H1 (cell line): ENCODE results near the gene GLMP. TPM values are rescaled to one million over a fixed set of nuclear protein-coding genes. Genes with fewer than 3 reads are reported as not detected.

Experiments used
- CTCF ChIA-PET: fragments of 300-600 bp; sonication (Branson Sonifier 250); formaldehyde crosslinking; loops from one replicate; lab custom pipeline; 2021; ENCODE audit not compliant: partially characterized antibody; lab: Charles Lee
- POLR2A ChIA-PET: fragments of 300-600 bp; sonication (Branson Sonifier 250); formaldehyde crosslinking; loops from one replicate; lab custom pipeline; 2021; ENCODE audit warnings: inconsistent platforms; ENCODE audit not compliant: partially characterized antibody; lab: Charles Lee
- DNase-seq, 2 experiments: peaks; one replicate each; pipeline versions ENCODE4 v3.0.0 to v3.0.0-alpha.2; 2010 to 2022; ENCODE audit warnings: low spot score in 2 of 2, low read depth in 1 of 2, mixed read lengths in 1 of 2
- FAIRE-seq: peaks from 2 replicates; lab custom pipeline; 2011; peaks lifted over from hg19 to GRCh38; lab: Jason Lieb, UNC
- H2AFZ ChIP-seq: 2 replicates; pipeline ENCODE4 v1.8.1; 2012; ENCODE audit warnings: low read length, inconsistent platforms
- H2AK5ac ChIP-seq: 2 replicates; pipeline ENCODE4 v1.6.1; 2013; ENCODE audit warnings: low read depth, low read length
- H2BK120ac ChIP-seq: replicated peaks from 2 replicates; pipeline ENCODE3; 2013; ENCODE audit warnings: low read depth, low read length, inconsistent platforms
- H2BK12ac ChIP-seq: 2 replicates; pipeline ENCODE4 v1.6.1; 2013; ENCODE audit warnings: low read depth, low read length
- H2BK15ac ChIP-seq: 2 replicates; pipeline ENCODE4 v1.6.1; 2013; ENCODE audit warnings: low read length
- H2BK20ac ChIP-seq: 2 replicates; pipeline ENCODE4 v1.6.1; 2013; ENCODE audit warnings: low read length
- H2BK5ac ChIP-seq: 2 replicates; pipeline ENCODE4 v1.6.1; 2013; ENCODE audit warnings: low read depth, low read length
- H3K14ac ChIP-seq: 2 replicates; pipeline ENCODE4 v1.6.1; 2013; ENCODE audit warnings: inconsistent platforms; ENCODE audit not compliant: insufficient read length
- H3K18ac ChIP-seq: 2 replicates; pipeline ENCODE4 v1.6.1; 2013; ENCODE audit warnings: low read length; ENCODE audit errors: extremely low read depth
- H3K23ac ChIP-seq: 2 replicates; pipeline ENCODE4 v1.6.1; 2013; ENCODE audit warnings: inconsistent platforms; ENCODE audit not compliant: insufficient read length
- H3K23me2 ChIP-seq: 2 replicates; pipeline ENCODE4 v1.6.1; 2013; ENCODE audit warnings: low read depth, low read length
- H3K27ac ChIP-seq: 2 replicates; pipeline ENCODE4 v1.6.1; 2011; ENCODE audit warnings: low read depth, low read length, inconsistent platforms
- H3K27me3 ChIP-seq, 4 experiments: replicated peaks in 1 of 4; 1 replicate in 1 of 4; 2 replicates in 3 of 4; pipeline versions ENCODE4 v1.6.1 to v1.8.1; 2011 to 2013; ENCODE audit warnings: low read length in 3 of 4, mild to moderate bottlenecking in 3 of 4, inconsistent platforms in 2 of 4, mixed read lengths in 2 of 4, moderate library complexity in 1 of 4; ENCODE audit not compliant: control insufficient read depth in 3 of 4, insufficient read depth in 3 of 4; ENCODE audit errors: extremely low read depth in 1 of 4
- H3K36me3 ChIP-seq, 4 experiments: 2 replicates each; pipeline versions ENCODE4 v1.6.1 to v1.8.1; 2011 to 2013; ENCODE audit warnings: mild to moderate bottlenecking in 4 of 4, low read length in 3 of 4, moderate library complexity in 2 of 4, control low read depth in 1 of 4, inconsistent platforms in 1 of 4; ENCODE audit not compliant: insufficient read depth in 4 of 4, control insufficient read depth in 2 of 4
- H3K4ac ChIP-seq: replicated peaks from 2 replicates; pipeline ENCODE3; 2013; ENCODE audit warnings: low read length, low read depth, mixed read lengths, inconsistent platforms; ENCODE audit not compliant: insufficient read length
- H3K4me1 ChIP-seq, 4 experiments: replicated peaks in 1 of 4; 1 replicate in 1 of 4; 2 replicates in 3 of 4; pipeline versions ENCODE4 v1.6.1 to v1.8.1; 2011 to 2013; ENCODE audit warnings: low read length in 3 of 4, inconsistent platforms in 2 of 4, mixed read lengths in 1 of 4; ENCODE audit not compliant: insufficient read depth in 4 of 4, control insufficient read depth in 3 of 4
- H3K4me2 ChIP-seq, 2 experiments: 2 replicates each; pipeline versions ENCODE4 v1.6.1 to v1.8.1; 2011 to 2013; ENCODE audit warnings: low read depth in 2 of 2, low read length in 2 of 2, control low read depth in 1 of 2, inconsistent platforms in 1 of 2, mild to moderate bottlenecking in 1 of 2; ENCODE audit not compliant: insufficient read depth in 1 of 2
- H3K4me3 ChIP-seq, 4 experiments: fragments of 200-600, 300-600 bp in 1 of 4; sonication (generic), shearing (Covaris generic), sonication (Bioruptor Twin) in 1 of 4; 2 replicates each; pipeline versions ENCODE4 v1.5.1 to v1.8.1; 2011 to 2016; ENCODE audit warnings: low read length in 4 of 4, low read depth in 3 of 4, control low read depth in 2 of 4, inconsistent platforms in 2 of 4, mild to moderate bottlenecking in 2 of 4, mixed read lengths in 1 of 4, moderate library complexity in 1 of 4; ENCODE audit not compliant: insufficient read depth in 2 of 4; ENCODE audit errors: extremely low read depth in 1 of 4
- H3K56ac ChIP-seq: replicated peaks from 2 replicates; pipeline ENCODE3; 2013; ENCODE audit warnings: low read depth, mild to moderate bottlenecking, mixed read lengths, low read length, inconsistent platforms; ENCODE audit not compliant: insufficient read length
- H3K79me1 ChIP-seq: 2 replicates; pipeline ENCODE4 v1.6.1; 2013; ENCODE audit warnings: low read depth, low read length, control low read depth
- H3K79me2 ChIP-seq, 2 experiments: 2 replicates each; pipeline versions ENCODE4 v1.6.1 to v1.8.1; 2012 to 2013; ENCODE audit warnings: low read length in 2 of 2, mild to moderate bottlenecking in 2 of 2, inconsistent platforms in 1 of 2; ENCODE audit not compliant: insufficient read depth in 2 of 2, control insufficient read depth in 1 of 2
- H3K9ac ChIP-seq, 4 experiments: replicated peaks in 1 of 4; 1 replicate in 1 of 4; 2 replicates in 3 of 4; pipeline versions ENCODE4 v1.6.1 to v1.8.1; 2011 to 2013; ENCODE audit warnings: low read depth in 3 of 4, low read length in 3 of 4, control low read depth in 2 of 4, mild to moderate bottlenecking in 2 of 4, moderate library complexity in 2 of 4, inconsistent platforms in 1 of 4; ENCODE audit errors: extremely low read depth in 1 of 4
- H3K9me3 ChIP-seq, 2 experiments: 2 replicates each; pipeline versions ENCODE4 v1.6.1 to v1.8.1; 2012 to 2013; ENCODE audit warnings: mild to moderate bottlenecking in 2 of 2, moderate library complexity in 2 of 2, control low read depth in 1 of 2, inconsistent platforms in 1 of 2, low read depth in 1 of 2, low read length in 1 of 2, mixed read lengths in 1 of 2; ENCODE audit not compliant: insufficient read depth in 2 of 2
- H4K20me1 ChIP-seq, 2 experiments: replicated peaks in 1 of 2; 2 replicates each; pipeline versions ENCODE3 to v1.8.1; 2011 to 2013; ENCODE audit warnings: inconsistent platforms in 2 of 2, low read length in 2 of 2, mild to moderate bottlenecking in 1 of 2; ENCODE audit not compliant: insufficient read depth in 2 of 2, control insufficient read depth in 1 of 2
- H4K5ac ChIP-seq: 2 replicates; pipeline ENCODE4 v1.6.1; 2013; ENCODE audit warnings: low read length, low read depth, mixed read lengths, inconsistent platforms; ENCODE audit not compliant: insufficient read length
- H4K8ac ChIP-seq: 2 replicates; pipeline ENCODE4 v1.8.0; 2013; ENCODE audit warnings: mild to moderate bottlenecking, moderate library complexity, low read length, inconsistent platforms; ENCODE audit not compliant: insufficient read depth; ENCODE audit errors: extremely low read depth
- H4K91ac ChIP-seq: replicated peaks from 2 replicates; pipeline ENCODE3; 2013; ENCODE audit warnings: low read length, mixed read lengths, inconsistent platforms; ENCODE audit not compliant: insufficient read length
- BRCA1 ChIP-seq: IDR thresholded peaks from 2 replicates; pipeline ENCODE4 v1.6.1; 2012; ENCODE audit warnings: low read depth, low read length, improper control_type of control experiment
- CBX5 ChIP-seq: fragments of 300-800, 300-1000 bp; sonication (generic); IDR thresholded peaks from 2 replicates; pipeline ENCODE4 v1.7.1; 2016; ENCODE audit warnings: antibody characterized with exemption, low read length, low read depth
- CBX8 ChIP-seq: fragments of 300-800, 300-1000 bp; sonication (generic); IDR thresholded peaks from 2 replicates; pipeline ENCODE4 v1.7.1; 2016; ENCODE audit warnings: low read depth, low read length, borderline replicate concordance
- KDM4A ChIP-seq: IDR thresholded peaks from one replicate; pipeline ENCODE4 v1.7.1; 2012; ENCODE audit warnings: low read depth, mild to moderate bottlenecking, moderate library complexity, low read length, inconsistent platforms; ENCODE audit not compliant: severe bottlenecking
- KDM5A ChIP-seq: fragments of 200-600 bp; IDR thresholded peaks from 2 replicates; pipeline ENCODE4 v1.7.1; 2012; ENCODE audit warnings: mild to moderate bottlenecking, low read length, inconsistent platforms, mixed read lengths
- SIN3A ChIP-seq, 2 experiments: IDR thresholded peaks in 1 of 2; conservative IDR thresholded peaks in 1 of 2; 2 replicates each; pipeline ENCODE4 v1.6.1; 2011 to 2012; ENCODE audit warnings: low read length in 2 of 2, improper control_type of control experiment in 1 of 2, low read depth in 1 of 2, mild to moderate bottlenecking in 1 of 2
- SIX5 ChIP-seq: IDR thresholded peaks from 2 replicates; pipeline ENCODE4 v1.6.1; 2011; ENCODE audit warnings: mild to moderate bottlenecking, low read depth, low read length
- polyA plus RNA-seq, 7 experiments: library from polyadenylated mRNA; depleted of rRNA in 3 of 7; stranded (reverse) in 5 of 7; unstranded in 2 of 7; fragments of >200 nt in 5 of 7; fragments of 200-250 nt in 2 of 7; gene quantifications; 1 replicate in 5 of 7; 2 replicates in 1 of 7; 4 replicates in 1 of 7; pipeline versions ENCODE4 v1.2.1 to v1.2.3, GENCODE V29; 2011 to 2013; ENCODE audit warnings: missing spikeins in 2 of 7, mixed read lengths in 2 of 7
- total RNA-seq: library from RNA; stranded (reverse); fragmentation: NEBNext Ultra II Directional; extraction: Animal tissue kit (Norgen Biotek cat#: 25700); gene quantifications from 2 replicates; pipeline ENCODE4 v1.2.1, GENCODE V29; 2021
- TF ChIP-seq, protein P1 (sequence below), 3 experiments: IDR thresholded peaks; 1 replicate in 2 of 3; 2 replicates in 1 of 3; pipeline versions ENCODE4 v1.5.1 to v1.6.1; 2011; ENCODE audit warnings: low read length in 3 of 3, mild to moderate bottlenecking in 3 of 3, inconsistent platforms in 2 of 3, low read depth in 1 of 3, moderate library complexity in 1 of 3; ENCODE audit not compliant: insufficient read depth in 1 of 3; ENCODE audit errors: control extremely low read depth in 1 of 3
- TF ChIP-seq, protein P2 (sequence below): IDR thresholded peaks from 2 replicates; pipeline ENCODE4 v1.6.1; 2012; ENCODE audit warnings: inconsistent platforms

The GLMP gene
- total and polyA plus RNA-seq, 2 of the 8 experiments (the other 6 are each of a cell fraction or from before 2014, with no cell fraction given): 48.1 to 59.5 TPM

DNA sequence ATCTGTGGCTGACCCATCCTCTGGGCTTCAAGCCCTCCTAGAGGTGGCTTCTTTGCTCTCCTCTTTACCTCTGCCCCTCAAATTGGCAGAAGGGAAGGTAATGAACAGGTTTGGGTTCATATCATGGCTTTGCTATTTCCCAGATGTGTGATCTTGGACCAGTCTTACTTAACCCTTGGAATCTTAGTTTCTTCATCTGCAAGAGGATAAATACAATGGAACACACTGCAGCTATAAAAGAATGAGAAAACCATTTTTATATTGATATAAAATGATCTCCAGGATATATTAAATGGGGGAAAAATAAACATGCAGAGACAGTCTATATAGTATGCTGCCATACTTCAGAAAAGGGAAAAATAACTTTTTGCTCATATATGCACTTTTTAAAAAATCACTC is 5.6 kb downstream of the GLMP start:
- no peak overlapping the region for H2BK15ac ChIP-seq
- no peaks in the 10 kb centered on the region for H3K9me3 ChIP-seq
- H3K4me3 ChIP-seq: no peak overlapping the region
- ChIA-PET CTCF (no interaction called here), POLR2A (interaction anchor here (1.6 to 2.9 kb wide), 2 partner anchors 8 to 23 kb away, joined by 5 to 31 read pairs; partner anchors contain the start of gene SMG5)
- no peak overlapping the region for H3K18ac ChIP-seq
- H2BK120ac ChIP-seq: no peak overlapping the region
- H4K8ac ChIP-seq: no peak overlapping the region
- H3K23me2 ChIP-seq: peaks cover 2% of the 10 kb centered on the region; the same call in 1 of the 2 replicates
- H2AFZ ChIP-seq: no peak overlapping the region
- no peak overlapping the region for H3K9ac ChIP-seq
- H2BK12ac ChIP-seq: no peak overlapping the region
- DNase-seq (no peak), FAIRE-seq (no peak)
- no peak overlapping the region for H3K14ac ChIP-seq
- H3K4ac ChIP-seq: no peak overlapping the region
- H3K4me1 ChIP-seq: peaks cover 0 to 7% (median under 1%) of the 10 kb centered on the region in 4 experiments; a peak in 2 of 7 replicates
- H3K23ac ChIP-seq: no peak overlapping the region
- H2AK5ac ChIP-seq: no peak overlapping the region
- H3K56ac ChIP-seq: no peak overlapping the region
- H3K36me3 ChIP-seq: peaks cover 0 to 7% (median 0%) of the 10 kb centered on the region in 4 experiments; a peak in 2 of 8 replicates
- H2BK20ac ChIP-seq: no peak overlapping the region
- no peak overlapping the region for H4K5ac ChIP-seq
- no peaks in the 10 kb centered on the region for H3K79me2 ChIP-seq
- H4K91ac ChIP-seq: no peak overlapping the region
- no peak overlapping the region for H3K27ac ChIP-seq
- 0 out of 2 replicates have a peak, but pooled peaks cover 1% of the 10 kb centered on the region for H3K79me1 ChIP-seq
- no peaks in the 10 kb centered on the region for H3K27me3 ChIP-seq
- H4K20me1 ChIP-seq: peaks cover 0 to 3% of the 10 kb centered on the region in 2 experiments
- H3K4me2 ChIP-seq: no peak overlapping the region
- no peak overlapping the region for H2BK5ac ChIP-seq
- TF ChIP-seq KDM5A (no peak), CBX8 (no peak), CBX5 (no peak), SIN3A (conservative IDR thresholded peaks at IDR 0.05 in 1 of 2, IDR thresholded peaks at IDR 0.05 in 1 of 2; ENCODE audit: low read depth in 1 of 2, low read length in 2 of 2) (no peak), KDM4A (no peak), SIX5 (no peak), BRCA1 (no peak)
- TF ChIP-seq, protein P1, sequence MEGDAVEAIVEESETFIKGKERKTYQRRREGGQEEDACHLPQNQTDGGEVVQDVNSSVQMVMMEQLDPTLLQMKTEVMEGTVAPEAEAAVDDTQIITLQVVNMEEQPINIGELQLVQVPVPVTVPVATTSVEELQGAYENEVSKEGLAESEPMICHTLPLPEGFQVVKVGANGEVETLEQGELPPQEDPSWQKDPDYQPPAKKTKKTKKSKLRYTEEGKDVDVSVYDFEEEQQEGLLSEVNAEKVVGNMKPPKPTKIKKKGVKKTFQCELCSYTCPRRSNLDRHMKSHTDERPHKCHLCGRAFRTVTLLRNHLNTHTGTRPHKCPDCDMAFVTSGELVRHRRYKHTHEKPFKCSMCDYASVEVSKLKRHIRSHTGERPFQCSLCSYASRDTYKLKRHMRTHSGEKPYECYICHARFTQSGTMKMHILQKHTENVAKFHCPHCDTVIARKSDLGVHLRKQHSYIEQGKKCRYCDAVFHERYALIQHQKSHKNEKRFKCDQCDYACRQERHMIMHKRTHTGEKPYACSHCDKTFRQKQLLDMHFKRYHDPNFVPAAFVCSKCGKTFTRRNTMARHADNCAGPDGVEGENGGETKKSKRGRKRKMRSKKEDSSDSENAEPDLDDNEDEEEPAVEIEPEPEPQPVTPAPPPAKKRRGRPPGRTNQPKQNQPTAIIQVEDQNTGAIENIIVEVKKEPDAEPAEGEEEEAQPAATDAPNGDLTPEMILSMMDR (IDR thresholded peaks at IDR 0.05; ENCODE audit: control extremely low read depth in 1 of 3, insufficient read depth in 1 of 3, low read depth in 1 of 3, low read length in 3 of 3): no peak
- TF ChIP-seq, protein P2, sequence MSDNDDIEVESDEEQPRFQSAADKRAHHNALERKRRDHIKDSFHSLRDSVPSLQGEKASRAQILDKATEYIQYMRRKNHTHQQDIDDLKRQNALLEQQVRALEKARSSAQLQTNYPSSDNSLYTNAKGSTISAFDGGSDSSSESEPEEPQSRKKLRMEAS: no peak
